ENCODE data around the gene CD40.
"Not testable (repeated sequence)": the region's sequence is repeated elsewhere in the genome, so short reads cannot be mapped to it uniquely, and the experiment has no call there.

CD40 gene

DNA sequence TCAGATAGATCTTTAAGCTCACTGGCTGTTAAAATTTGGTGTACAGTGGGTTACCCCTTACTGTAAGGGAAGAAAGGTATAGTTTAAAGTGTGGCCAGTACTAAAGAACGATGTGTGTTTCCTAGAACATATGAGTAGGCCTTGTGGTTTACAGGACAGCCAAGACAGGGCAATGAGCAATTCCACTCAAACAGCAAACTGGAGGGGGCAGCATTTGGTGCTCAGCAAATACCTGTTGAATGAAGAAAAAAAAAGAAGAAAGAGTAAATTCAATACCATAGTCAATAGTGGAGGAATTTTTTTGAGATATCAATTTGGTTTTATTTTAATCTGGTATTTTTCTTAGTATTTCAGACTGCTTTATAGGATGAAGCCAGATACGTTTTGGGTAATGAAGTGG is 24.6 kb upstream of the CD40 start:
- H3K4me1 ChIP-seq (ENCODE audit: control insufficient read depth in 5 of 5, insufficient read depth in 5 of 5, low read length in 5 of 5) = peaks cover 4 to 12% (median 11%) of the 10 kb centered on the region in 5 donors
- H3K36me3 ChIP-seq (ENCODE audit: control insufficient read depth in 5 of 5, insufficient read depth in 5 of 5, low read length in 5 of 5) = no peaks in the 10 kb centered on the region
- H3K27me3 ChIP-seq (ENCODE audit: control insufficient read depth in 5 of 5, insufficient read depth in 4 of 5, low read length in 5 of 5) = no peaks in the 10 kb centered on the region
- no peaks in the 10 kb centered on the region for H3K9me3 ChIP-seq (ENCODE audit: control insufficient read depth in 5 of 5, low read length in 5 of 5)
- H3K9ac ChIP-seq (ENCODE audit: low read length in 5 of 5) = no peak overlapping the region
- no peak overlapping the region for H3K27ac ChIP-seq (ENCODE audit: low read depth, low read length)
- no peak overlapping the region for H3K4me3 ChIP-seq (ENCODE audit: low read depth in 1 of 5, low read length in 5 of 5)

GRCh38 chr20:46099491-46100287 is 18.4 kb upstream of the CD40 start:
- peaks cover 0 to 8% (median 8%) of the 10 kb centered on the region in 5 donors for H3K4me1 ChIP-seq (ENCODE audit: control insufficient read depth in 5 of 5, insufficient read depth in 5 of 5, low read length in 5 of 5)
- H3K9me3 ChIP-seq (ENCODE audit: control insufficient read depth in 5 of 5, low read length in 5 of 5) = peaks cover 0 to 2% (median 0%) of the 10 kb centered on the region in 5 donors
- H3K27ac ChIP-seq (ENCODE audit: low read depth, low read length) = no peak overlapping the region
- peaks cover 0 to 18% (median 8%) of the 10 kb centered on the region in 5 donors for H3K27me3 ChIP-seq (ENCODE audit: control insufficient read depth in 5 of 5, insufficient read depth in 4 of 5, low read length in 5 of 5)
- H3K4me3 ChIP-seq (ENCODE audit: low read depth in 1 of 5, low read length in 5 of 5) = peak overlapping the region in 4 of 5 donors; percentile 33 to 42 (median 38)
- peak overlapping the region in 1 of 5 donors; percentile 23 for H3K9ac ChIP-seq (ENCODE audit: low read length in 5 of 5)
- no peaks in the 10 kb centered on the region for H3K36me3 ChIP-seq (ENCODE audit: control insufficient read depth in 5 of 5, insufficient read depth in 5 of 5, low read length in 5 of 5)

DNA sequence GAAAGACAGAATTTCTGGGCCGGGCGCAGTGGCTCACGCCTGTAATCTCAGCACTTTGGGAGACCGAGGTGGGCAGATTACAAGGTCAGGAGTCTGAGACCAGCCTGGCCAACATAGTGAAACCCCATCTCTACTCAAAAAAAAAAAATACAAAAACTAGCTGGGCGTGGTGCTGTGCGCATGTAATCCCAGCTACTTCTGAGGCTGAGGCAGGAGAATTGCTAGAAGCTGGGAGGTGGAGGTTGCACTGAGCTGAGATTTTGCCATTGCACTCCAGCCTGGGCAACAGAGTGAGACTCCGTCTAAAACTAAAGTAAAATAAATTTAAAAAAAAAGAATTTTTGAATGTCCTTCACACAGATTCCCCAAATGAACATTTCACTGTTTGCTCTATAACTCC is 17.7 kb upstream of the CD40 start:
- not testable (repeated sequence) for H3K9ac ChIP-seq (ENCODE audit: low read length in 5 of 5); H3K4me3 ChIP-seq (ENCODE audit: low read depth in 1 of 5, low read length in 5 of 5); H3K27ac ChIP-seq (ENCODE audit: low read depth, low read length); H3K9me3 ChIP-seq (ENCODE audit: control insufficient read depth in 5 of 5, low read length in 5 of 5); H3K4me1 ChIP-seq (ENCODE audit: control insufficient read depth in 5 of 5, insufficient read depth in 5 of 5, low read length in 5 of 5); H3K36me3 ChIP-seq (ENCODE audit: control insufficient read depth in 5 of 5, insufficient read depth in 5 of 5, low read length in 5 of 5)
- H3K27me3 ChIP-seq (ENCODE audit: control insufficient read depth in 5 of 5, insufficient read depth in 4 of 5, low read length in 5 of 5) = peaks cover 0 to 18% (median 11%) of the 10 kb centered on the region in 5 donors

DNA sequence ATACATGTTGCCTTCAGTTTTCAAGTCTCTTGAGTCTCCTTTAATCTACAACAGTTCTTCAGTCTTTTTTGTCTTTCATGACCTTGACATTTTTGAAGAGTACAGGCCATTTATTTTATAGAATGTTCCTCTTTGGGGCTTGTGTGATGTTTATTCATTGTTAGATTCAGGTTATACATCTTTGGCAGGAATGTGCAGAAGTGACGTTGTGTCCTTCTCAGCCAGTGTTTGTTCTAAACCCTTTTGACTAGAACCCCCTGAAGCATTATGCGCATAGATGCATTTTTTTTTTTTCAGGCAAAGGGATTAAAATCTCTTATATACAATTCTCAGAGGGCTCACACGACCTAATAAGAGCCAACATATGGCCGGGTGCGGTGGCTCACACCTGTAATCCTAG is 17.1 kb upstream of the CD40 start:
- Histone ChIP-seq H3K27ac (ENCODE audit: low read depth, low read length) (no peak overlapping the region), H3K4me1 (ENCODE audit: control insufficient read depth in 5 of 5, insufficient read depth in 5 of 5, low read length in 5 of 5) (peaks cover 0 to 8% (median 8%) of the 10 kb centered on the region in 5 donors), H3K4me3 (ENCODE audit: low read depth in 1 of 5, low read length in 5 of 5) (no peak overlapping the region), H3K27me3 (ENCODE audit: control insufficient read depth in 5 of 5, insufficient read depth in 4 of 5, low read length in 5 of 5) (peaks cover 0 to 18% (median 11%) of the 10 kb centered on the region in 5 donors), H3K36me3 (ENCODE audit: control insufficient read depth in 5 of 5, insufficient read depth in 5 of 5, low read length in 5 of 5) (no peaks in the 10 kb centered on the region), H3K9ac (ENCODE audit: low read length in 5 of 5) (no peak overlapping the region), H3K9me3 (ENCODE audit: control insufficient read depth in 5 of 5, low read length in 5 of 5) (peaks cover 0 to 2% (median 0%) of the 10 kb centered on the region in 5 donors)

DNA sequence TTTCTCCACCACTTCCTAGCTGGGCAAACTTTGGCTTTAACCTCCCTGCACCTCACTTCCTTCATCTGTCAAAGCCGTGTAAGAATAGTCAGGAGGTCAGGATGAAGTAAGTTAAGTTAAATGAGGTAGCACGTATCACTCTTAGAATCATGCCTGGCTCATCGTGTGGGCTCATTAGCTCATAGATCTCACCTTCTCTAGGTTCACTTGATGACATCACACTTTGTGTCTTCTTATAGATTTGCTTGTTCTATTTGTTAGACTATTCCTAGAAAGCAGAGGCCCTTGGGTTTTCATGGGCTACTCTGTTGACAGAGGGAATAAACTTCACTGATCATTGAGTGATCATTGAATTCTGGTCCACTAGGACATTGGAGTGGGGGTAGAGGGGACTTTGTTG is 16.2 kb upstream of the CD40 start:
- H3K4me1 ChIP-seq (ENCODE audit: control insufficient read depth in 5 of 5, insufficient read depth in 5 of 5, low read length in 5 of 5) = peaks cover 0 to 8% (median 8%) of the 10 kb centered on the region in 5 donors
- peaks cover 0 to 23% (median 11%) of the 10 kb centered on the region in 5 donors for H3K27me3 ChIP-seq (ENCODE audit: control insufficient read depth in 5 of 5, insufficient read depth in 4 of 5, low read length in 5 of 5)
- H3K9ac ChIP-seq (ENCODE audit: low read length in 5 of 5) = no peak overlapping the region
- H3K36me3 ChIP-seq (ENCODE audit: control insufficient read depth in 5 of 5, insufficient read depth in 5 of 5, low read length in 5 of 5) = no peaks in the 10 kb centered on the region
- no peak overlapping the region for H3K27ac ChIP-seq (ENCODE audit: low read depth, low read length)
- H3K4me3 ChIP-seq (ENCODE audit: low read depth in 1 of 5, low read length in 5 of 5) = no peak overlapping the region
- H3K9me3 ChIP-seq (ENCODE audit: control insufficient read depth in 5 of 5, low read length in 5 of 5) = peaks cover 0 to 2% (median 0%) of the 10 kb centered on the region in 5 donors

DNA sequence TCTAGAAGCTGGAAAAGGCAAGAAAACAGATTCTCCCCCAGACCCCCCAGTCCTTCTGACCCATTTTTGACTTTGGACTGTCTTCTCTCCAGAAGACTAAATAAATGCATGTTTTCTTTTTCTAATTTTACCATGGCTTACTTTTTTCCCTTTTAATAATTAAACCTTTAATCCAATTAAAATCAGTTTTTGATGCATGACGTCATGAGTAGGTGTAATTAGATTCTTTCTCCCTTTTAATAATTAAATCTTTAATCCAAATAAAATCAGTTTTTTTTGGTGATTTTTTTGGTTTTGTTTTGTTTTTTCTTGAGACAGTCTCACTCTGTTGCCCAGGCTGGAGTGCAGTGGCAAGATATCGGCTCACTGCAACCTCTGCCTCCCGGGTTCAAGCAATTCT is 15.2 kb upstream of the CD40 start:
- Histone ChIP-seq H3K9ac (ENCODE audit: low read length in 5 of 5) (no peak overlapping the region), H3K27ac (ENCODE audit: low read depth, low read length) (no peak overlapping the region), H3K27me3 (ENCODE audit: control insufficient read depth in 5 of 5, insufficient read depth in 4 of 5, low read length in 5 of 5) (peaks cover 0 to 23% (median 11%) of the 10 kb centered on the region in 5 donors), H3K36me3 (ENCODE audit: control insufficient read depth in 5 of 5, insufficient read depth in 5 of 5, low read length in 5 of 5) (no peaks in the 10 kb centered on the region), H3K4me1 (ENCODE audit: control insufficient read depth in 5 of 5, insufficient read depth in 5 of 5, low read length in 5 of 5) (peaks cover 0 to 8% (median 8%) of the 10 kb centered on the region in 5 donors), H3K9me3 (ENCODE audit: control insufficient read depth in 5 of 5, low read length in 5 of 5) (peaks cover 0 to 2% (median 0%) of the 10 kb centered on the region in 5 donors), H3K4me3 (ENCODE audit: low read depth in 1 of 5, low read length in 5 of 5) (no peak overlapping the region)

GRCh38 chr20:46104262-46104661 is 13.9 kb upstream of the CD40 start:
- Histone ChIP-seq H3K4me3 (ENCODE audit: low read depth in 1 of 5, low read length in 5 of 5) (no peak overlapping the region), H3K9ac (ENCODE audit: low read length in 5 of 5) (no peak overlapping the region), H3K27ac (ENCODE audit: low read depth, low read length) (no peak overlapping the region), H3K4me1 (ENCODE audit: control insufficient read depth in 5 of 5, insufficient read depth in 5 of 5, low read length in 5 of 5) (peaks cover 0 to 16% (median 8%) of the 10 kb centered on the region in 5 donors), H3K36me3 (ENCODE audit: control insufficient read depth in 5 of 5, insufficient read depth in 5 of 5, low read length in 5 of 5) (no peaks in the 10 kb centered on the region), H3K27me3 (ENCODE audit: control insufficient read depth in 5 of 5, insufficient read depth in 4 of 5, low read length in 5 of 5) (peaks cover 5 to 22% (median 15%) of the 10 kb centered on the region in 5 donors), H3K9me3 (ENCODE audit: control insufficient read depth in 5 of 5, low read length in 5 of 5) (peaks cover 0 to 2% (median 0%) of the 10 kb centered on the region in 5 donors)

- Histone ChIP-seq H3K9ac (ENCODE audit: low read length in 5 of 5) (no peak overlapping the region), H3K27me3 (ENCODE audit: control insufficient read depth in 5 of 5, insufficient read depth in 4 of 5, low read length in 5 of 5) (peaks cover 4 to 13% (median 7%) of the 10 kb centered on the region in 5 donors), H3K9me3 (ENCODE audit: control insufficient read depth in 5 of 5, low read length in 5 of 5) (peaks cover 0 to 2% (median 0%) of the 10 kb centered on the region in 5 donors), H3K27ac (ENCODE audit: low read depth, low read length) (no peak overlapping the region), H3K4me1 (ENCODE audit: control insufficient read depth in 5 of 5, insufficient read depth in 5 of 5, low read length in 5 of 5) (peaks cover 0 to 17% (median 6%) of the 10 kb centered on the region in 5 donors), H3K4me3 (ENCODE audit: low read depth in 1 of 5, low read length in 5 of 5) (no peak overlapping the region), H3K36me3 (ENCODE audit: control insufficient read depth in 5 of 5, insufficient read depth in 5 of 5, low read length in 5 of 5) (no peaks in the 10 kb centered on the region)
Observed at GRCh38 chr20:46107061-46107460, 11.1 kb upstream of the CD40 start.

GRCh38 chr20:46108435-46108841 is 9.7 kb upstream of the CD40 start:
- Histone ChIP-seq H3K4me1 (ENCODE audit: control insufficient read depth in 5 of 5, insufficient read depth in 5 of 5, low read length in 5 of 5) (peaks cover 0 to 22% (median 6%) of the 10 kb centered on the region in 5 donors), H3K27ac (ENCODE audit: low read depth, low read length) (no peak overlapping the region), H3K4me3 (ENCODE audit: low read depth in 1 of 5, low read length in 5 of 5) (no peak overlapping the region), H3K36me3 (ENCODE audit: control insufficient read depth in 5 of 5, insufficient read depth in 5 of 5, low read length in 5 of 5) (no peaks in the 10 kb centered on the region), H3K9ac (ENCODE audit: low read length in 5 of 5) (no peak overlapping the region), H3K27me3 (ENCODE audit: control insufficient read depth in 5 of 5, insufficient read depth in 4 of 5, low read length in 5 of 5) (peaks cover 0 to 11% (median 7%) of the 10 kb centered on the region in 5 donors), H3K9me3 (ENCODE audit: control insufficient read depth in 5 of 5, low read length in 5 of 5) (peaks cover 0 to 2% (median 0%) of the 10 kb centered on the region in 5 donors)

DNA sequence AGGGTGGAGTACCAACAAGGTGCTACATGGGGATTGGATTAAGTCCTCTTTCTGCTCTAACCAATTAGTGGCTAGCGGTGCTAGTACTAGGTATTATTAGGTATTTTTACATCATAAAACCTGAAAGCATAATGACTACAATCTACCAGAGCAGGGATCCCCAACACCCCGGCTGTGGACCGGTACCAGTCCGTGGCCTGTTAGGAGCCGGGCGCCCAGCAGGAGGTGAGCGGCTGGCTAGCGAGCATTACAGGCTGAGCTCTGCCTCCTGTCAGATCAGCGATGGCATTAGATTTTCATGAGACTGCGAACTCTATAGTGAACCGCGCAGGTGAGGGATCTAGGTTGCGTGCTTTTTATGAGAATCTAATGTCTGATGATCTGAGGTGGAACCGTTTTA is 9.1 kb upstream of the CD40 start:
- Histone ChIP-seq H3K36me3 (ENCODE audit: control insufficient read depth in 5 of 5, insufficient read depth in 5 of 5, low read length in 5 of 5) (no peaks in the 10 kb centered on the region), H3K9ac (ENCODE audit: low read length in 5 of 5) (no peak overlapping the region), H3K9me3 (ENCODE audit: control insufficient read depth in 5 of 5, low read length in 5 of 5) (peaks cover 0 to 2% (median 0%) of the 10 kb centered on the region in 5 donors), H3K4me3 (ENCODE audit: low read depth in 1 of 5, low read length in 5 of 5) (no peak overlapping the region), H3K27me3 (ENCODE audit: control insufficient read depth in 5 of 5, insufficient read depth in 4 of 5, low read length in 5 of 5) (peaks cover 0 to 11% (median 7%) of the 10 kb centered on the region in 5 donors), H3K27ac (ENCODE audit: low read depth, low read length) (no peak overlapping the region), H3K4me1 (ENCODE audit: control insufficient read depth in 5 of 5, insufficient read depth in 5 of 5, low read length in 5 of 5) (peaks cover 0 to 22% (median 6%) of the 10 kb centered on the region in 5 donors)

All from subcutaneous abdominal adipose tissue (tissue), 5 donors.